ENCODE results near the gene KRT34.
A peak's percentile ranks its signal among the peaks of the same experiment; 100 is the strongest.
"Not testable (repeated sequence)": the region's sequence is repeated elsewhere in the genome, so short reads cannot be mapped to it uniquely, and the experiment has no call there.

Gene KRT34

GRCh38 chr17:41381943-41382342 lies at the start of gene KRT34:
Gene KRT34, minus strand, starts transcription at chr17:41382306. Its CDS starts 60 bp downstream, at chr17:41382246.
- not testable (repeated sequence) for H3K4me3 ChIP-seq (ENCODE audit: low read depth, low read length); DNase-seq (ENCODE audit: low read depth)

- DNase-seq (ENCODE audit: low read depth); H3K4me3 ChIP-seq (ENCODE audit: low read depth, low read length): not testable (repeated sequence)
Observed at GRCh38 chr17:41430376-41430775, 48.3 kb upstream of the KRT34 start.

- TF ChIP-seq CTCF (IDR thresholded peaks at IDR 0.05; ENCODE audit: control insufficient read depth, extremely low read depth, insufficient read depth), result no peak
- no peak for DNase-seq (ENCODE audit: low read depth)
- no peak overlapping the region for H3K4me3 ChIP-seq (ENCODE audit: low read depth, low read length)
Observed at GRCh38 chr17:41429667-41430066, 47.6 kb upstream of the KRT34 start.

GRCh38 chr17:41428591-41429291 lies 46.6 kb upstream of the KRT34 start:
- DNase-seq (ENCODE audit: low read depth), result no peak
- no peak overlapping the region for H3K4me3 ChIP-seq (ENCODE audit: low read depth, low read length)
- no peak for TF ChIP-seq CTCF (IDR thresholded peaks at IDR 0.05; ENCODE audit: control insufficient read depth, extremely low read depth, insufficient read depth)

- no peak for DNase-seq (ENCODE audit: low read depth)
- TF ChIP-seq CTCF (IDR thresholded peaks at IDR 0.05; ENCODE audit: control insufficient read depth, extremely low read depth, insufficient read depth), result no peak
- no peak within 1 kb of the TSS for H3K4me3 ChIP-seq (ENCODE audit: low read depth, low read length)
Observed at GRCh38 chr17:41424111-41424635, 42.1 kb upstream of the KRT34 start, which contains the start of gene KRT37. Gene KRT37, minus strand, starts transcription at chr17:41424585. Its CDS starts 62 bp downstream, at chr17:41424523.

- H3K4me3 ChIP-seq (ENCODE audit: low read depth, low read length); DNase-seq (ENCODE audit: low read depth): not testable (repeated sequence)
Observed at GRCh38 chr17:41422586-41422985, 40.5 kb upstream of the KRT34 start.

- no peak for TF ChIP-seq CTCF (IDR thresholded peaks at IDR 0.05; ENCODE audit: control insufficient read depth, extremely low read depth, insufficient read depth)
- H3K4me3 ChIP-seq (ENCODE audit: low read depth, low read length), result no peak overlapping the region
- no peak for DNase-seq (ENCODE audit: low read depth)
Observed at GRCh38 chr17:41421617-41422016, 39.5 kb upstream of the KRT34 start.

- no peak overlapping the region for H3K4me3 ChIP-seq (ENCODE audit: low read depth, low read length)
- peak; percentile 44 for DNase-seq (ENCODE audit: low read depth)
- no peak for TF ChIP-seq CTCF (IDR thresholded peaks at IDR 0.05; ENCODE audit: control insufficient read depth, extremely low read depth, insufficient read depth)
Observed at GRCh38 chr17:41421116-41421515, 39.0 kb upstream of the KRT34 start.

Measured in LNCaP clone FGC (cell line).